Measurements from ENCODE around the gene FZR1.

- no peak for TF ChIP-seq FOXK1 (CRISPR knock-in tag; IDR thresholded peaks at IDR 0.05; ENCODE audit: borderline replicate concordance, low read depth)
- TF ChIP-seq DMTF1 (CRISPR knock-in tag; IDR thresholded peaks at IDR 0.05) = no peak
- no peak for TF ChIP-seq BHLHE40 (IDR thresholded peaks at IDR 0.05; ENCODE audit: low read length)
- TF ChIP-seq ZNF282 (IDR thresholded peaks at IDR 0.05; ENCODE audit: partially characterized antibody) = no peak
- no peak for TF ChIP-seq CTCF (CRISPR knock-in tag; IDR thresholded peaks at IDR 0.05)
- no peak for TF ChIP-seq TEAD2 (CRISPR knock-in tag; IDR thresholded peaks at IDR 0.05)
- no peak for TF ChIP-seq FOXO4 (CRISPR knock-in tag; conservative IDR thresholded peaks at IDR 0.05)
- TF ChIP-seq ZFP37 (CRISPR knock-in tag; IDR thresholded peaks at IDR 0.05; ENCODE audit: borderline replicate concordance) = no peak
- no peak for TF ChIP-seq ATF2 (CRISPR knock-in tag; IDR thresholded peaks at IDR 0.05)
- TF ChIP-seq SIN3A (IDR thresholded peaks at IDR 0.05; ENCODE audit: borderline replicate concordance, low read depth, low read length) = no peak
Observed at GRCh38 chr19:3478409-3479176, 27.5 kb upstream of the FZR1 start.

All from HepG2 (cell line).